NCI-H1105 treated with DMSO at 0.1 percent for 48 hours (cell line): Measurements from ENCODE around the gene SEMA3A.

Experiments
- DNase-seq: peaks from one replicate; lab custom pipeline; 2025; lab: John Stamatoyannopoulos, UW

SEMA3A gene

GRCh38 chr7:84013616-84014240 is 180.9 kb downstream of the SEMA3A start:
- DNase-seq, result no peak

GRCh38 chr7:84009782-84010181 is 184.8 kb downstream of the SEMA3A start:
- no peak for DNase-seq

GRCh38 chr7:84009051-84009450 is 185.5 kb downstream of the SEMA3A start:
- no peak for DNase-seq

GRCh38 chr7:84003191-84003590 is 191.4 kb downstream of the SEMA3A start:
- DNase-seq, result no peak

GRCh38 chr7:84002348-84002747 is 192.2 kb downstream of the SEMA3A start:
- DNase-seq, result no peak

GRCh38 chr7:83996879-83997278 is 197.7 kb downstream of the SEMA3A start:
- DNase-seq, result no peak

GRCh38 chr7:83987764-83988163 is 206.8 kb downstream of the SEMA3A start:
- no peak for DNase-seq

GRCh38 chr7:83985821-83986220 is 208.8 kb downstream of the SEMA3A start:
- no peak for DNase-seq

GRCh38 chr7:83984591-83984990 is 210.0 kb downstream of the SEMA3A start:
- DNase-seq, result no peak

GRCh38 chr7:83984076-83984475 is 210.5 kb downstream of the SEMA3A start:
- no peak for DNase-seq

- no peak for DNase-seq
These were observed 211.0 kb downstream of the SEMA3A start for GRCh38 chr7:83983606-83984005.

- DNase-seq, result peak; percentile 49
These were observed 218.3 kb downstream of the SEMA3A start for GRCh38 chr7:83976302-83976701.

GRCh38 chr7:83970081-83970480 is 224.5 kb downstream of the SEMA3A start:
- no peak for DNase-seq

GRCh38 chr7:83964318-83964717 is 230.3 kb downstream of the SEMA3A start:
- no peak for DNase-seq

GRCh38 chr7:83957333-83957732 is 237.3 kb downstream of the SEMA3A start:
- no peak for DNase-seq

- DNase-seq, result no peak
These were observed 238.5 kb downstream of the SEMA3A start for GRCh38 chr7:83956104-83956503.

GRCh38 chr7:83952236-83952635 is 242.4 kb downstream of the SEMA3A start:
- DNase-seq, result no peak

- no peak for DNase-seq
These were observed 247.3 kb downstream of the SEMA3A start for GRCh38 chr7:83947260-83947659.

GRCh38 chr7:83946801-83947200 is 247.8 kb downstream of the SEMA3A start:
- no peak for DNase-seq

- no peak for DNase-seq
These were observed 253.3 kb downstream of the SEMA3A start for GRCh38 chr7:83941300-83941699.

GRCh38 chr7:83937930-83938329 is 256.7 kb downstream of the SEMA3A start:
- no peak for DNase-seq

- DNase-seq, result peak; percentile 68
These were observed 258.4 kb downstream of the SEMA3A start for GRCh38 chr7:83936056-83936708.

GRCh38 chr7:83934118-83934734 is 260.4 kb downstream of the SEMA3A start:
- DNase-seq, result no peak

GRCh38 chr7:83931968-83932367 is 262.6 kb downstream of the SEMA3A start:
- no peak for DNase-seq
